HG03439 (cell line): ENCODE data around the gene KSR2.

ENCODE experiments used
- ATAC-seq: cut with Tn5 transposase; IDR thresholded peaks from one replicate; pipeline ENCODE4 v1.9.1; 2021; ENCODE audit warnings: mild to moderate bottlenecking, moderate library complexity; ENCODE audit not compliant: unreplicated experiment

Gene KSR2

GRCh38 chr12:117508468-117508867 is 460.3 kb downstream of the KSR2 start:
- no peak for ATAC-seq

- ATAC-seq = no peak
These were observed 461.2 kb downstream of the KSR2 start for GRCh38 chr12:117507548-117507947.

GRCh38 chr12:117506333-117506732 is 462.5 kb downstream of the KSR2 start:
- no peak for ATAC-seq

- ATAC-seq = no peak
These were observed 466.2 kb downstream of the KSR2 start for GRCh38 chr12:117502633-117503032.

- no peak for ATAC-seq
These were observed 466.6 kb downstream of the KSR2 start for GRCh38 chr12:117502233-117502632.

- ATAC-seq = no peak
These were observed 467.5 kb downstream of the KSR2 start for GRCh38 chr12:117501076-117501869.

GRCh38 chr12:117499759-117500485 is 468.9 kb downstream of the KSR2 start:
- no peak for ATAC-seq

- ATAC-seq = no peak
These were observed 469.9 kb downstream of the KSR2 start for GRCh38 chr12:117498880-117499279.

- ATAC-seq = no peak
These were observed 470.5 kb downstream of the KSR2 start for GRCh38 chr12:117498256-117498655.

GRCh38 chr12:117497407-117497806 is 471.4 kb downstream of the KSR2 start:
- no peak for ATAC-seq

- no peak for ATAC-seq
These were observed 473.7 kb downstream of the KSR2 start for GRCh38 chr12:117494833-117495655.

GRCh38 chr12:117491711-117492110 is 477.1 kb downstream of the KSR2 start:
- no peak for ATAC-seq

- no peak for ATAC-seq
These were observed 478.7 kb downstream of the KSR2 start for GRCh38 chr12:117490130-117490529.

- no peak for ATAC-seq
These were observed 479.1 kb downstream of the KSR2 start for GRCh38 chr12:117489671-117490070.

GRCh38 chr12:117486840-117487659 is 481.7 kb downstream of the KSR2 start:
- no peak for ATAC-seq

GRCh38 chr12:117485984-117486839 is 482.6 kb downstream of the KSR2 start:
- no peak for ATAC-seq

GRCh38 chr12:117484901-117485300 is 483.9 kb downstream of the KSR2 start:
- ATAC-seq = no peak

- ATAC-seq = no peak
These were observed 485.3 kb downstream of the KSR2 start for GRCh38 chr12:117483501-117483900.

GRCh38 chr12:117481470-117481869 is 487.3 kb downstream of the KSR2 start:
- no peak for ATAC-seq

GRCh38 chr12:117476341-117476740 is 492.4 kb downstream of the KSR2 start:
- no peak for ATAC-seq
